Progenitor cell of endocrine pancreas (in vitro differentiated cells): ENCODE results near the gene GALNT14. TPM values are rescaled to one million over a fixed set of nuclear protein-coding genes. Genes with fewer than 3 reads are reported as not detected.

Source experiments
- DNase-seq: peaks from one replicate; pipeline ENCODE4 v3.0.0; 2021; ENCODE audit warnings: low spot score; ENCODE audit not compliant: unreplicated experiment
- H3K27ac Mint-ChIP-seq: 2 replicates; pipeline ENCODE4 v1.8.0; 2021; ENCODE audit warnings: mild to moderate bottlenecking, moderate library complexity, mixed read lengths
- H3K27me3 Mint-ChIP-seq: 2 replicates; pipeline ENCODE4 v1.8.0; 2021; ENCODE audit warnings: mixed read lengths
- H3K36me3 Mint-ChIP-seq: 2 replicates; pipeline ENCODE4 v1.8.0; 2022; ENCODE audit warnings: mixed read lengths; ENCODE audit not compliant: insufficient read depth
- H3K4me1 Mint-ChIP-seq: 2 replicates; pipeline ENCODE4 v1.8.0; 2021; ENCODE audit warnings: low read depth, mixed read lengths
- H3K4me3 Mint-ChIP-seq: 2 replicates; pipeline ENCODE4 v1.8.0; 2021; ENCODE audit warnings: low read depth, mild to moderate bottlenecking, moderate library complexity, mixed read lengths
- H3K9me3 Mint-ChIP-seq: 2 replicates; pipeline ENCODE4 v1.8.0; 2021; ENCODE audit warnings: low read depth, mixed read lengths
- total RNA-seq: library from RNA; stranded (reverse); gene quantifications from 2 replicates; pipeline ENCODE4 v1.2.1, GENCODE V29; 2021
- TF ChIP-seq, protein P1 (sequence below): fragments of 200-600 bp; sonication (generic); IDR thresholded peaks from one replicate; pipeline ENCODE4 v1.5.0; 2021; ENCODE audit warnings: antibody characterized with exemption, mild to moderate bottlenecking; ENCODE audit not compliant: unreplicated experiment

GALNT14 gene
- total RNA-seq, 1 donor from 2014 or later, result 0.91 TPM

DNA sequence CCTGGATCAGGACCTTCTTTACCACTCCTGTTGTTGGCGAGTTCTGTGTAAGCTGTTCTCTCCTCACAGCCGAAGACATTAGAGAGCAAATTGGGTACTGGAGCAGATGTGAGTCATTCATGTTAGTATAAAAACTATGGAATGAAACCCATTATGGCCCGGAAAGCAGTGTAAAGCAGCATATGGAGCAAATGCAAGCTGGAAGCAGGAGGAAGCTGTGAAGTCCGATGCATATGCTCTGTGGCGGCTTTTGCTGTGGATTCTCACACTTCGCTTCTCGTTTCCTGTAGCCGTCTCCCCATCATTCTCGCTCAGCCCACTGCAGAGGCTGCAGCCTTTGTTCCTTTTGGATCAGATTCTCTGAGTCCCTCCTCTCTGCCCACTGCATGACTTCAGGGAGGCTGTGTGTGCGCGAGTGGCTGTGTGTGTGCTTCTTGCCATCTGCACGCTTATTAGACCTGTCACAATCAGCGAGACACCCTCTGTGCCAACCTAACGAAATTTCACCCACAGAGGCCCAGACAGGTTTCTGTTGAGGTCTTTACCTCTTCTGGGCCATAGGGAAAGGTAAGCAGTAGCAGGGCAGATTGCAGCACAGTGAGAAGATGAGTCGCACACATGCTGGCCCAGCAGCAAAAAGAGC lies 3.3 kb upstream of the GALNT14 start:
- Mint-ChIP-seq H3K9me3 (no peaks in the 10 kb centered on the region), H3K36me3 (no peaks in the 10 kb centered on the region), H3K4me3 (no peak overlapping the region), H3K27me3 (peaks cover 76% of the 10 kb centered on the region), H3K4me1 (peaks cover 2% of the 10 kb centered on the region), H3K27ac (no peak overlapping the region)
- TF ChIP-seq, protein P1, sequence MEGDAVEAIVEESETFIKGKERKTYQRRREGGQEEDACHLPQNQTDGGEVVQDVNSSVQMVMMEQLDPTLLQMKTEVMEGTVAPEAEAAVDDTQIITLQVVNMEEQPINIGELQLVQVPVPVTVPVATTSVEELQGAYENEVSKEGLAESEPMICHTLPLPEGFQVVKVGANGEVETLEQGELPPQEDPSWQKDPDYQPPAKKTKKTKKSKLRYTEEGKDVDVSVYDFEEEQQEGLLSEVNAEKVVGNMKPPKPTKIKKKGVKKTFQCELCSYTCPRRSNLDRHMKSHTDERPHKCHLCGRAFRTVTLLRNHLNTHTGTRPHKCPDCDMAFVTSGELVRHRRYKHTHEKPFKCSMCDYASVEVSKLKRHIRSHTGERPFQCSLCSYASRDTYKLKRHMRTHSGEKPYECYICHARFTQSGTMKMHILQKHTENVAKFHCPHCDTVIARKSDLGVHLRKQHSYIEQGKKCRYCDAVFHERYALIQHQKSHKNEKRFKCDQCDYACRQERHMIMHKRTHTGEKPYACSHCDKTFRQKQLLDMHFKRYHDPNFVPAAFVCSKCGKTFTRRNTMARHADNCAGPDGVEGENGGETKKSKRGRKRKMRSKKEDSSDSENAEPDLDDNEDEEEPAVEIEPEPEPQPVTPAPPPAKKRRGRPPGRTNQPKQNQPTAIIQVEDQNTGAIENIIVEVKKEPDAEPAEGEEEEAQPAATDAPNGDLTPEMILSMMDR, result no peak
- DNase-seq, result no peak

DNA sequence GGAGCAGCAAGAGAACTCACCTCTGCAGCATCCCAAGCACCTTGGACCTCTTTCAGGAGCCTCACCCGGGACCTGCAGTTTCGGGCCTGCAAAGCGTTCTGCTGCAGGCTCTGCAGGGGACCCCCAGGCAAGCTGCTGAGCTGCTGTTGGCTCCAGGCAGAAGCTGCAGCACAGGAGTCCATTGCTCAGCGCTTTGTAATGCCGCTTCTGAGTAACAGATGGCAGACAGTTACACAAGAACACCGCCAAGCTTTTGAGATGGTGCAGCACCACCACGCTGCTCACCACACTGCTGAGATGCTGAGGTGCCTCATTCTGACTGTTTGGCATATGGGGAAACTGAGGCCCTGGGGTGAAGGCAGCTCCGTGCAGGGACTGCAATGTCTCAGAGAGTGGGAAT lies 1.9 kb upstream of the GALNT14 start:
- DNase-seq, result no peak
- Mint-ChIP-seq H3K27me3 (peaks cover 81% of the 10 kb centered on the region), H3K36me3 (no peaks in the 10 kb centered on the region), H3K4me3 (no peak overlapping the region), H3K4me1 (peaks cover 2% of the 10 kb centered on the region), H3K9me3 (no peaks in the 10 kb centered on the region), H3K27ac (no peak overlapping the region)
- TF ChIP-seq, protein P1, result no peak

GRCh38 chr2:31139671-31140070 lies 1.4 kb upstream of the GALNT14 start:
- no peak overlapping the region for H3K4me3 Mint-ChIP-seq
- H3K27me3 Mint-ChIP-seq, result peaks cover 82% of the 10 kb centered on the region
- no peak for DNase-seq
- H3K36me3 Mint-ChIP-seq, result no peaks in the 10 kb centered on the region
- no peaks in the 10 kb centered on the region for H3K9me3 Mint-ChIP-seq
- peaks cover 2% of the 10 kb centered on the region for H3K4me1 Mint-ChIP-seq
- H3K27ac Mint-ChIP-seq, result no peak overlapping the region
- TF ChIP-seq, protein P1, result no peak

DNA sequence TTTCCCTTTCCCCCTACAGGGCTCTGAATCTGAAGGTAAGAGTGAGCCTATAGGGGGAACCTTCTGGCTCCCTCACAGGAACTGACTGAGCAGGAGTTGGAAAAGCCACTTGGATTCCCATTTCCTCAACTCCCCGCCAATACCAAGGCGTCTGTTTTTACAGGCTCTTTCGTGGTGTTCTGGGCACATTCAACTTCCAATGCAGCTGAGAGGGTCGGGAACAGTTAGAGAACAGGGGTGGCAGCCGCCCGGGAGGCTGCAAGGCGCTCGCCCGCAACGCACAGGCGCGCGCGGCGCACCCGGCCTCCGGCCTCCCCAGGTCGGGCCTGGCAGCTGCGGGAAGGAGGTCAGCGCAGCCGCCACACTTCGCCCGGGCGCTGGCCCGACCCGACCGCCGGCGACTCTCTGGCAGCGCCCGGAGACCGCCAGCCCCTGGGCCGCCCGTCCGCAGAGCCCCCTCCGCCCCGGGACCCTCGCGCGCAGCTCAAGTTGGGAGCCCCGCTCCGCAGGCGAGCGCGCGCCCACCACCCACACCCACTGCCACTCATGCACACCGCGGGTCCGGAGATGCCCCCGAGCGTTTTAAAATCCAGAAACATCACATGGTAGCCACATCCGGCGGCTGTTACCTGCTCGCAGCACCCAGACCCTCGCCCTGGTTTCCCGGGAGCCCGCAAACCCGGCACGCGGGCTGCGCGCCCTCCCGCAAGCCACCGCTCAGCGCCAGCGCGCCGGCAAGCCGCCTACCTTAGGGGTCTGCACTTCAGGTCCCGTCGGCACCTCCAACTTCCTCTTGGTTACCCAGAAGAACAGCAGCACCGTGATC lies 816 bp downstream of the GALNT14 start:
- DNase-seq, result peak; percentile 15
- H3K27me3 Mint-ChIP-seq, result peaks cover 84% of the 10 kb centered on the region
- H3K27ac Mint-ChIP-seq, result no peak overlapping the region
- peak overlapping the region; percentile 68 for H3K4me3 Mint-ChIP-seq
- peaks cover 2% of the 10 kb centered on the region for H3K4me1 Mint-ChIP-seq
- H3K36me3 Mint-ChIP-seq, result no peaks in the 10 kb centered on the region
- no peaks in the 10 kb centered on the region for H3K9me3 Mint-ChIP-seq
- TF ChIP-seq, protein P1, result no peak

DNA sequence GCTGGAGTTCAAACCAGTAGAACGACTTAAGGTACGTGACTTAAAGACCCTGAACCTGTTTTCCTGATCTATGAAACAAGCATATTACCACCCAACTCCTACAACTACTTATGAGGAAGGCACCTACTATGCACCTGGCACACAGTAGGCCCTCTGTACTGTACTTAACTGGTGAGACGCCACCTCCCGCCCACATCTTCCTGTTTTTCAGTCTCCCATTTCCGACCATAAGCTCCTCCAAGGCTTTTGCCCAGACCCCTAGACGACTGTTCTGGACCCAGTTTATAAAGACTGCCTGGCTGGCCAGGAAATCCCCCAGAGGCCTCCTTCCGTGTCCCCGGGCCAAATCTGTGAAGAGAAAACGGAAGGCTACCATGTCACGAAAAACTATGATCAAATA lies 1.5 kb downstream of the GALNT14 start:
- no peak for DNase-seq
- Mint-ChIP-seq H3K36me3 (no peaks in the 10 kb centered on the region), H3K27ac (peak overlapping the region; percentile 78), H3K27me3 (peaks cover 77% of the 10 kb centered on the region), H3K4me1 (peaks cover 2% of the 10 kb centered on the region), H3K4me3 (peak overlapping the region; percentile 61), H3K9me3 (no peaks in the 10 kb centered on the region)
- TF ChIP-seq, protein P1, result no peak
